ENCODE results near the gene ARHGAP24. TPM values are rescaled to one million over a fixed set of nuclear protein-coding genes. Genes with fewer than 3 reads are reported as not detected.

ARHGAP24 gene
- total RNA-seq, 2 experiments from 2014 or later: 0.30 to 0.53 TPM

GRCh38 chr4:85557016-85557901 lies 82.3 kb downstream of the ARHGAP24 start:
- CTCF ChIA-PET: no interaction called here

GRCh38 chr4:85565761-85566480 lies 91.0 kb downstream of the ARHGAP24 start:
- ATAC-seq (ENCODE audit: poor library complexity) (no peak), DNase-seq (no peak)
- H3K27me3 Mint-ChIP-seq: no peaks in the 10 kb centered on the region
- H3K27ac Mint-ChIP-seq: no peak overlapping the region
- Histone ChIP-seq H3K27me3 (ENCODE audit: control insufficient read depth in 1 of 2, insufficient read depth in 2 of 2, low read length in 2 of 2) (no peaks in the 10 kb centered on the region), H3K36me3 (ENCODE audit: insufficient read depth, low read length) (no peaks in the 10 kb centered on the region), H3K4me1 (ENCODE audit: insufficient read depth, low read length) (no peaks in the 10 kb centered on the region), H3K9me3 (ENCODE audit: control insufficient read depth in 1 of 2, insufficient read depth in 1 of 2, low read length in 2 of 2) (no peaks in the 10 kb centered on the region), H3K4me3 (ENCODE audit: low read length) (no peak overlapping the region), H3K27ac (ENCODE audit: low read depth in 1 of 2, low read length in 2 of 2) (no peak overlapping the region)
- no peak for TF ChIP-seq CTCF (IDR thresholded peaks at IDR 0.05)
- ChIA-PET CTCF (no interaction called here), POLR2A (no interaction called here)
- H3K4me1 Mint-ChIP-seq (ENCODE audit: low read depth): no peaks in the 10 kb centered on the region
- H3K4me3 Mint-ChIP-seq: no peak overlapping the region
- H3K9me3 Mint-ChIP-seq: peaks cover 7% of the 10 kb centered on the region
- intact Hi-C loops (cut with DNase I, micrococcal nuclease): no loop called here
- H3K36me3 Mint-ChIP-seq (ENCODE audit: low read depth): no peaks in the 10 kb centered on the region

More at GRCh38 chr4:85557016-85557901, 82.3 kb downstream of the ARHGAP24 start:
- Histone ChIP-seq H3K4me3 (ENCODE audit: low read length) (no peak overlapping the region), H3K27me3 (ENCODE audit: control insufficient read depth in 1 of 2, insufficient read depth in 2 of 2, low read length in 2 of 2) (no peaks in the 10 kb centered on the region), H3K4me1 (ENCODE audit: insufficient read depth, low read length) (no peaks in the 10 kb centered on the region), H3K36me3 (ENCODE audit: insufficient read depth, low read length) (no peaks in the 10 kb centered on the region), H3K27ac (ENCODE audit: low read depth in 1 of 2, low read length in 2 of 2) (no peak overlapping the region), H3K9me3 (ENCODE audit: control insufficient read depth in 1 of 2, insufficient read depth in 1 of 2, low read length in 2 of 2) (peaks cover 0 to 18% of the 10 kb centered on the region in 2 experiments)
- DNase-seq (peak in 2 of 14 experiments; percentile 6 to 12), ATAC-seq (ENCODE audit: poor library complexity) (no peak)
- Mint-ChIP-seq H3K27ac (no peak overlapping the region), H3K27me3 (no peaks in the 10 kb centered on the region), H3K9me3 (peaks cover 9% of the 10 kb centered on the region), H3K4me3 (no peak overlapping the region), H3K36me3 (ENCODE audit: low read depth) (no peaks in the 10 kb centered on the region), H3K4me1 (ENCODE audit: low read depth) (no peaks in the 10 kb centered on the region)
- TF ChIP-seq CTCF (IDR thresholded peaks at IDR 0.05): no peak
- POLR2A ChIA-PET: no interaction called here
- intact Hi-C loops (cut with DNase I, micrococcal nuclease): no loop called here

DNA sequence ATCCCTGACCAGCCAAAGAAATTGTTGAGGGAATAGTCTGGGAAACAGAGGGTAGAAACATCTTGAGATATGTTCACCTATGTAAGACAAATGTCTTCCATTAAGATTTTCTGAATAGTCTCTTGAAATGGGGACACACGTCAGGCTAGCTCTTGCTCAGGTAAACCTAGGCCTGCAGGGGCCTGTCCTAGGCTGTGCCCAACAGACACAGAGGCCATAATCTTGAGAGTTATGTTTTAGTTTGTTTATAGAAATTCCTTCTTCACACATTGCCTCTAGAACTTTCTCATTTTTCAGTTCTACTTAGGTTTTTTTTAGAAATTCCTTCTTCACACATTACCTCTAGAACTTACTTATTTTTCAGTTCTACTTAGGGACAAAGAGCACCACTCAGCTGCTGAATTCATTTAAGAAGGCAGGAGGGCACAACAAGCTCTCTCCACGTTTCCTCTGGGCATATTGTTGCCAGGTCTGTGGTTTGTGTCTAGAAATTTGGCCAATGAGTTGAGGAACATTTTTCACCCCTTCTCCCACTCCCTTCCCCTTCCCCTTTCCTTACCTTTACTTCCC lies 94.9 kb downstream of the ARHGAP24 start:
- Histone ChIP-seq H3K9me3 (ENCODE audit: control insufficient read depth in 1 of 2, insufficient read depth in 1 of 2, low read length in 2 of 2) (no peaks in the 10 kb centered on the region), H3K4me3 (ENCODE audit: low read length) (no peak overlapping the region), H3K36me3 (ENCODE audit: insufficient read depth, low read length) (no peaks in the 10 kb centered on the region), H3K27ac (ENCODE audit: low read depth in 1 of 2, low read length in 2 of 2) (no peak overlapping the region), H3K27me3 (ENCODE audit: control insufficient read depth in 1 of 2, insufficient read depth in 2 of 2, low read length in 2 of 2) (no peaks in the 10 kb centered on the region), H3K4me1 (ENCODE audit: insufficient read depth, low read length) (no peaks in the 10 kb centered on the region)
- intact Hi-C loops (cut with DNase I, micrococcal nuclease): no loop called here
- H3K4me3 Mint-ChIP-seq: no peak overlapping the region
- ChIA-PET POLR2A (no interaction called here), CTCF (no interaction called here)
- no peaks in the 10 kb centered on the region for H3K36me3 Mint-ChIP-seq (ENCODE audit: low read depth)
- H3K27me3 Mint-ChIP-seq: no peaks in the 10 kb centered on the region
- H3K9me3 Mint-ChIP-seq: no peaks in the 10 kb centered on the region
- no peak for TF ChIP-seq CTCF (IDR thresholded peaks at IDR 0.05)
- DNase-seq: no peak
- no peak overlapping the region for H3K27ac Mint-ChIP-seq
- ATAC-seq (ENCODE audit: poor library complexity): no peak
- H3K4me1 Mint-ChIP-seq (ENCODE audit: low read depth): no peaks in the 10 kb centered on the region

All from CD4-positive, alpha-beta T cell (primary cell).